ENCODE results near the gene DDAH1. TPM values are rescaled to one million over a fixed set of nuclear protein-coding genes. Genes with fewer than 3 reads are reported as not detected.

Gene DDAH1
- total and polyA plus RNA-seq, 2 experiments from 2014 or later: 9.1 to 15.5 TPM

GRCh38 chr1:85448358-85448757 lies 16.6 kb downstream of the DDAH1 start:
- Histone ChIP-seq H3K27ac (no peak overlapping the region), H3K36me3 (no peaks in the 10 kb centered on the region), H3K4me3 (no peak overlapping the region), H3K27me3 (no peaks in the 10 kb centered on the region), H3K9me3 (ENCODE audit: low read depth) (no peaks in the 10 kb centered on the region), H3K4me1 (ENCODE audit: low read depth) (no peaks in the 10 kb centered on the region)
- no peak for TF ChIP-seq CTCF (IDR thresholded peaks at IDR 0.05; ENCODE audit: low read depth, low read length)
- DNase-seq (ENCODE audit: low read depth in 1 of 2, low spot score in 1 of 2): peak in 1 of 2 donors; percentile 72

GRCh38 chr1:85447006-85447943 lies 17.7 kb downstream of the DDAH1 start:
- Histone ChIP-seq H3K27ac (no peak overlapping the region), H3K36me3 (no peaks in the 10 kb centered on the region), H3K9me3 (ENCODE audit: low read depth) (no peaks in the 10 kb centered on the region), H3K4me3 (no peak overlapping the region), H3K27me3 (no peaks in the 10 kb centered on the region), H3K4me1 (ENCODE audit: low read depth) (no peaks in the 10 kb centered on the region)
- no peak for TF ChIP-seq CTCF (IDR thresholded peaks at IDR 0.05; ENCODE audit: low read depth, low read length)
- peak in 1 of 2 donors; percentile 56 for DNase-seq (ENCODE audit: low read depth in 1 of 2, low spot score in 1 of 2)

GRCh38 chr1:85445906-85446305 lies 19.1 kb downstream of the DDAH1 start:
- Histone ChIP-seq H3K4me1 (ENCODE audit: low read depth) (no peaks in the 10 kb centered on the region), H3K27me3 (no peaks in the 10 kb centered on the region), H3K27ac (no peak overlapping the region), H3K36me3 (no peaks in the 10 kb centered on the region), H3K9me3 (ENCODE audit: low read depth) (no peaks in the 10 kb centered on the region), H3K4me3 (no peak overlapping the region)
- TF ChIP-seq CTCF (IDR thresholded peaks at IDR 0.05; ENCODE audit: low read depth, low read length): no peak
- DNase-seq (ENCODE audit: low read depth in 1 of 2, low spot score in 1 of 2): peak in 1 of 2 donors; percentile 66

- H3K27ac ChIP-seq: no peak overlapping the region
- no peak for TF ChIP-seq CTCF (IDR thresholded peaks at IDR 0.05; ENCODE audit: low read depth, low read length)
- H3K27me3 ChIP-seq: no peaks in the 10 kb centered on the region
- H3K4me3 ChIP-seq: no peak overlapping the region
- peaks cover 3% of the 10 kb centered on the region for H3K4me1 ChIP-seq (ENCODE audit: low read depth)
- no peaks in the 10 kb centered on the region for H3K36me3 ChIP-seq
- no peak for DNase-seq (ENCODE audit: low read depth in 1 of 2, low spot score in 1 of 2)
- H3K9me3 ChIP-seq (ENCODE audit: low read depth): no peaks in the 10 kb centered on the region
Measured at GRCh38 chr1:85444381-85444780, 20.6 kb downstream of the DDAH1 start.

- no peak for DNase-seq (ENCODE audit: low read depth in 1 of 2, low spot score in 1 of 2)
- no peak overlapping the region for H3K27ac ChIP-seq
- H3K4me3 ChIP-seq: no peak overlapping the region
- H3K4me1 ChIP-seq (ENCODE audit: low read depth): peaks cover 3% of the 10 kb centered on the region
- no peaks in the 10 kb centered on the region for H3K27me3 ChIP-seq
- no peaks in the 10 kb centered on the region for H3K9me3 ChIP-seq (ENCODE audit: low read depth)
- TF ChIP-seq CTCF (IDR thresholded peaks at IDR 0.05; ENCODE audit: low read depth, low read length): no peak
- no peaks in the 10 kb centered on the region for H3K36me3 ChIP-seq
Measured at GRCh38 chr1:85440612-85441011, 24.3 kb downstream of the DDAH1 start.

Measured in cardiac muscle cell (in vitro differentiated cells and primary cell).